ENCODE data around the gene CLDN14.
"Not testable (repeated sequence)": the region's sequence is repeated elsewhere in the genome, so short reads cannot be mapped to it uniquely, and the experiment has no call there.

CLDN14 gene

GRCh38 chr21:36481639-36482038 lies 1.7 kb upstream of the CLDN14 start:
- Mint-ChIP-seq H3K9me3 (no peaks in the 10 kb centered on the region), H3K36me3 (ENCODE audit: low read depth) (no peaks in the 10 kb centered on the region), H3K4me1 (peaks cover 27% of the 10 kb centered on the region), H3K27ac (no peak overlapping the region), H3K4me3 (no peak overlapping the region), H3K27me3 (ENCODE audit: low read depth, poor library complexity) (peaks cover 17% of the 10 kb centered on the region)
- DNase-seq: no peak
- TF ChIP-seq CTCF (IDR thresholded peaks at IDR 0.05): no peak

- Mint-ChIP-seq H3K4me3 (no peak overlapping the region), H3K9me3 (no peaks in the 10 kb centered on the region), H3K27me3 (ENCODE audit: low read depth, poor library complexity) (peaks cover 15% of the 10 kb centered on the region), H3K36me3 (ENCODE audit: low read depth) (no peaks in the 10 kb centered on the region), H3K4me1 (peaks cover 27% of the 10 kb centered on the region), H3K27ac (no peak overlapping the region)
- no peak for DNase-seq
- TF ChIP-seq CTCF (IDR thresholded peaks at IDR 0.05): no peak
Observed at GRCh38 chr21:36480618-36481017, 696 bp upstream of the CLDN14 start.

GRCh38 chr21:36478941-36479340 lies 981 bp downstream of the CLDN14 start:
- Mint-ChIP-seq H3K27ac (no peak overlapping the region), H3K4me1 (peaks cover 27% of the 10 kb centered on the region), H3K9me3 (no peaks in the 10 kb centered on the region), H3K4me3 (no peak overlapping the region), H3K36me3 (ENCODE audit: low read depth) (no peaks in the 10 kb centered on the region), H3K27me3 (ENCODE audit: low read depth, poor library complexity) (peaks cover 12% of the 10 kb centered on the region)
- peak; percentile 9 for TF ChIP-seq CTCF (IDR thresholded peaks at IDR 0.05)
- peak; percentile 23 for DNase-seq

- Mint-ChIP-seq H3K4me3 (no peak overlapping the region), H3K9me3 (no peaks in the 10 kb centered on the region), H3K27ac (no peak overlapping the region), H3K27me3 (ENCODE audit: low read depth, poor library complexity) (peaks cover 12% of the 10 kb centered on the region), H3K4me1 (peaks cover 27% of the 10 kb centered on the region), H3K36me3 (ENCODE audit: low read depth) (no peaks in the 10 kb centered on the region)
- DNase-seq: no peak
- no peak for TF ChIP-seq CTCF (IDR thresholded peaks at IDR 0.05)
Observed at GRCh38 chr21:36478207-36478701, 1.7 kb downstream of the CLDN14 start.

GRCh38 chr21:36477559-36477958 lies 2.4 kb downstream of the CLDN14 start:
- H3K36me3 Mint-ChIP-seq (ENCODE audit: low read depth): no peaks in the 10 kb centered on the region
- H3K9me3 Mint-ChIP-seq: peaks cover 3% of the 10 kb centered on the region
- no peak for TF ChIP-seq CTCF (IDR thresholded peaks at IDR 0.05)
- peaks cover 14% of the 10 kb centered on the region for H3K27me3 Mint-ChIP-seq (ENCODE audit: low read depth, poor library complexity)
- no peak for DNase-seq
- no peak overlapping the region for H3K27ac Mint-ChIP-seq
- peaks cover 27% of the 10 kb centered on the region for H3K4me1 Mint-ChIP-seq
- H3K4me3 Mint-ChIP-seq: no peak overlapping the region

- Mint-ChIP-seq H3K4me1 (peaks cover 27% of the 10 kb centered on the region), H3K36me3 (ENCODE audit: low read depth) (peaks cover 3% of the 10 kb centered on the region), H3K9me3 (peaks cover 9% of the 10 kb centered on the region), H3K4me3 (no peak overlapping the region), H3K27me3 (ENCODE audit: low read depth, poor library complexity) (peaks cover 10% of the 10 kb centered on the region), H3K27ac (no peak overlapping the region)
- DNase-seq: no peak
- TF ChIP-seq CTCF (IDR thresholded peaks at IDR 0.05): no peak
Observed at GRCh38 chr21:36477001-36477400, 2.9 kb downstream of the CLDN14 start.

GRCh38 chr21:36476541-36476940 lies 3.4 kb downstream of the CLDN14 start:
- H3K27ac Mint-ChIP-seq; DNase-seq; H3K36me3 Mint-ChIP-seq (ENCODE audit: low read depth); H3K4me3 Mint-ChIP-seq: not testable (repeated sequence)
- H3K4me1 Mint-ChIP-seq: peaks cover 27% of the 10 kb centered on the region
- H3K27me3 Mint-ChIP-seq (ENCODE audit: low read depth, poor library complexity): peaks cover 10% of the 10 kb centered on the region
- peaks cover 12% of the 10 kb centered on the region for H3K9me3 Mint-ChIP-seq
